Right hindlimb (tissue), 1 donor: ENCODE measurements around the gene NIF3L1.
A peak's percentile ranks its signal among the peaks of the same experiment; 100 is the strongest.

Source experiments
- DNase-seq: peaks from one replicate; pipeline ENCODE4 v3.0.0-alpha.2; 2018

NIF3L1 gene

GRCh38 chr2:200888704-200889625 lies at the start of gene NIF3L1, which contains the start of gene PPIL3:
TSS of gene NIF3L1 (plus strand) at chr2:200889371. CDS start at chr2:200891944, 2,573 bp downstream.
TSS of gene PPIL3 (minus strand) at chr2:200889077. CDS start at chr2:200887615, 1,462 bp downstream.
- peak; percentile 97 for DNase-seq

- no peak for DNase-seq
These were observed 49.7 kb upstream of the NIF3L1 start for GRCh38 chr2:200839513-200839912.

DNA sequence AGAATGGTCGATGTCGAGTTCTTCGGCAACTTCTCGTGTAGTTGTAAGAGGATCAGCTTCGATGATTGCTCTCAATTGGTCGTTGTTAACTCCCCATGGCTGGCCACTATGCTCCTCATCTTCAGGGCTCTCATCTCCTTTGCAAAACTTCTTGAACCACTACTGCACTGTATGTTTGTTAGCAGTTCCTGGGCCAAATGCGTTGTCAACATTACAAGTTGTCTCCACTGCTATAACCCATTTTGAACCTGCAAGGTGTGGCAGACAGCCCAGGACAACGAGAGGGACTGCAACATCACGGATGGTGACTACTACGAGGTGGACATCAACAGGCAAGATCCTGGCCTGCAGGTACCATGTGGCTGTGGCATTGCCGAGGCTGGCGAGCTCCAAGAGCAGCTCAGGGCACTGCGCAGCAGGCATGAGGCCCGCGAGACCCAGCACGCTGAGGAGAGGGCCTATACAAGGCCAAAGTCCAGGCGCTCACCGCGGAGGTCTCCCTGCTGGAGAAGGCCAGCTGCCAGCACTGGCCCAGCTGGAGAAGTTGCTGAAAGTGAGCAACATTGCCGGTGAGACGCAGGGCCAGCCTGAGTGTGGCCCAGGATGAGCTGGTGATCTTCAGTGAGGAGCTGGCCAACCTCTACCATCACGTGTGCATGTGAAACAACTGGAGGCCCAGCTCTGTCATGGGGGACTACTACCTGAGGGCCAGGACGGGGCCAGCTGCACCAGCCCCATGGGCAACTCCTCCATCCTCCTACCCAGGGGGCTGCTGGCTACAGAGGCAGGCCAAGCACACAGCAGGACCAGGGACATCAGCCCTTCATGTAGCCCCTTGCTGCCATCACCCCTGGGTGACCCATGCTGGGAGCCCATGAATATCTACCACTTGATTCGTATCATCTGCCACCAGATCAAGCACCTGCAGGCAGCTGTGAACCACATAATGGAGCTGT lies 44.9 kb upstream of the NIF3L1 start:
- no peak for DNase-seq

DNA sequence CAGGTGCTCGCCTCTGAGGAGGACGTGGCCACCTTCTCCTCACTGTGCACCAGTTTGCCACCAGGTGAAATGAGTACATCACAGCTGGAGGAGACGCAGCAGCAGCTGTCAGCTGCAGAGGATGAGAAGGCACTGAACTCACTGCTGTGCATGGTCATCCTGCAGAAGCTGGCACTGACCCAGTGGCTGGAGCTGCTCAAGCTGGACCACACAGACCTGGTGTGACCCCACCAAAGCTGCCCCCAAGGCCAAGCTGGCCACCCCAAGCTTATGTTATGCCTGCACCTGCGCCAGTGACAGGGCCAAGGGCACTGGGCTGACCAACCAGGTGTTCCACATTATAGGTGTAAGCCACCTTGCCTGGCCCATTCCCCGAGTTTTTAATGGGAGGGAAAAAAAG lies 44.0 kb upstream of the NIF3L1 start:
- no peak for DNase-seq

DNA sequence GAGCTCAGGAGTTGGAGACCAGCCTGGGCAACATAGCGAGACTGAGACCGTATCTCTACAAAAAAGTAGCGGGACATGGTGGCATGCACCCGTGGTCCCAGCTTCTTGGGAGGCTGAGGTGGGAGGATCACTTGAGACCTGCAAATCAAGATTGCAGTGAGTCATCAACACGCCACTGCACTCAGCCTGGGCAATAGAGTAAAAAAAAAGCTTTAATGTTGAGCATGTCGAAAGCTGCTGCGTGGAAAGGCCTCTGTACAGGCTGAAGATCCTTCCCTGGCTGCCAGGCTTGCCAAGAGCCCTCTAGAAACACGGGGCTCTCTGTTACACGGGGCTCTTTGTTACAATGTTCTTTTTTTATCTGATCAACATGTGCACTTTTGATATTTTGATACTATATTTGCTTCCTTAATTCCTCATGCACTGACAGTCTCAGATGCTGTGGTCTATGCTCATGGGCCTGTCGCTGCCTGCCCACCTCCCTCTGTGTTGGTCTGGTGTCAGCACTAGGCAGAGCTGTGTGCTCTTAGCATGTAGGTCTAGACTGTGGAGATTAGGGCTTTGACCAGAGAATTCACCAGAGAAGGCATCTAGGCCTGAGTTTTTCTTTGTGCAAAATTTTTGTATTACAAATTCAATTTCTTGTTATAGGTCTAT lies 43.4 kb upstream of the NIF3L1 start:
- no peak for DNase-seq

- DNase-seq = no peak
These were observed 41.9 kb upstream of the NIF3L1 start for GRCh38 chr2:200847269-200847668.

DNA sequence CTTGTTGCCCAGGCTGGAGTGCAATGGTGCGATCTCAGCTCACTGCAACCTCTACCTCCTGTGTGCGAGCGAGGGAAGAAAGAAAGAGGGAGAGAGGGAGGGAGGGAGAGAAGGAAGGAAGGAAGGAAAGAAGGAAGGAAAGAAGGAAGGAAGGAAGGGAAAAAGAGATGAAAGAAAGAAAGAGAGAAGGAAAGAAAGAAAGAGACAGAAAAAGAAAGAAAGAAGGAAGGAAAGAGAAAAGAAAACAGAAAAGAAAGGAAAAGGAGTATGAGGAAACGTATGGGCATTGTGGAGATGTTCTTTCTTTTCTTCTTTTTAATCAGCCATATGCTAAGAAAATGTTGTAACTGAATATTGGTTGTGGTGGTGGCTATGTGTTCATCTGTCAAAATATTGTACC lies 41.2 kb upstream of the NIF3L1 start:
- no peak for DNase-seq

GRCh38 chr2:200850512-200851256 lies 38.5 kb upstream of the NIF3L1 start:
- DNase-seq = no peak

DNA sequence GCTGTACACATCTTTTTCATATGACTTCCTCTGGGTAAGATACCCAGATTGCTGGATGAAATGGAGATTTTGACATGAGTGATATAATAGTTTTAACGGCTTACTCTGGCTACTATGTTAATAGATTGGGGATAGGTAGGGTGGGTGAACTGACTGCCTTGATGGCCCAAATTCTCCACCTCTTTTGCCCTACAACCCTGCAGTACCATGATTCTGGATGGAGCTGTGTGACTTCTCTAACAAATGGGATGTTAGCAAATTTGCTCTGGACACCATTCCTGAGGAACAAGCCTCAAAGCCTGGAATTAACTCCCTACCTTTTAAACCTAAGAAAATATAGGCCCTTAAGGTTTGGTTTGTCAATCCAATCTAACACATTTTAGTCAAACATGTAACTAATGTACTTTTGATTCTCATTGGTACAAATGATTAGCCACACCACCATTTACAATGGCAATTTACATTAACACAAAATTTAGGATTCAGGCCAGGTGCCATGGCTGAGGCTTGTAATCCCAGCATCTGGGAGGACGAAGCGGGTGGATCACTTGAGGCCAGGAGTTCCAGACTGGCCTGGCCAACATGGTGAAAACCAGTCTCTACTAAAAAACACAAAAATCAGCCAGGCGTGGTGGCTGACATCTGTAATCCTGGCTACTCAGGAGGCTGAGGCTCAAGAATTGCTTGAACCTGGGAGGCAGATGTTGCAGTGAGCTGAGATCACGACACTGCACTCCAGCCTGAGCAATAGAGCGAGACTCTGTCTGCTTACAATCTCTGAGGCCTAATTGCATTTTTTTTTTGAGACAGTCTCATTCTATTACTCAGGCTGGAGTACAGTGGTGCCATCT lies 37.5 kb upstream of the NIF3L1 start:
- DNase-seq = no peak

- DNase-seq = no peak
These were observed 36.6 kb upstream of the NIF3L1 start for GRCh38 chr2:200852605-200853004.

GRCh38 chr2:200856806-200857205 lies 32.4 kb upstream of the NIF3L1 start:
- DNase-seq = no peak

DNA sequence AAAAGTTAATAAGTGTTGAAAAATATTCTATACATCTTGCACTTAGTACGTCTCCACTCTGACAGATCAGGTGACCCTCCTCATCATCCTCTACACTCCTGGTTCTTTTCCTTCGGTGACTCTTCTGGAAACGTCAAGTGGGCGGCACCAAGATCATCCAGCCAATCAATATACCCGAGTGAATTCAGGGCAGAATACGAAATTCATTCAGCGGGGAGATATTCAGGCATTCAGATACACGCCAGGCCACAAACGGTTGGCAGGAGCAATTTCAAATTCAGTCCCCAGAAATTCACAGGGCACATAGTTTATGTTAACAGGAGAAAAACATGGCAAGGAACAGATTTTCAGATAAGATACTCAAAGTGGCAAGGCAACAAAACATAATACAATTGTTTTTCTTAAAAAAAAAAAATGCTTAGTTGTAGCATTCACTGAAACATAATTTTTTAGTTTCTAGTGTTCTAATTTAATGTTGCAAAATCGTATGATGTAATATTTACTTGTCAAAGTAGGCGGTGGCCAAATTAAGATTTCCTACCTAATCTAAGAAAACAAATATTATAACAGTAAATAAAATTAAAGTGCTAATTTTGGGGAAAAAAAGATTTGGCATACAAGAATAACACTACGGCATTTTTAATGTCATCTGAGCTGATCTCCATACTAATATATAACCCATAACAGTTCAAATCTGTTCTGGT lies 28.9 kb upstream of the NIF3L1 start:
- no peak for DNase-seq

- no peak for DNase-seq
These were observed 27.5 kb upstream of the NIF3L1 start for GRCh38 chr2:200861617-200862155.

DNA sequence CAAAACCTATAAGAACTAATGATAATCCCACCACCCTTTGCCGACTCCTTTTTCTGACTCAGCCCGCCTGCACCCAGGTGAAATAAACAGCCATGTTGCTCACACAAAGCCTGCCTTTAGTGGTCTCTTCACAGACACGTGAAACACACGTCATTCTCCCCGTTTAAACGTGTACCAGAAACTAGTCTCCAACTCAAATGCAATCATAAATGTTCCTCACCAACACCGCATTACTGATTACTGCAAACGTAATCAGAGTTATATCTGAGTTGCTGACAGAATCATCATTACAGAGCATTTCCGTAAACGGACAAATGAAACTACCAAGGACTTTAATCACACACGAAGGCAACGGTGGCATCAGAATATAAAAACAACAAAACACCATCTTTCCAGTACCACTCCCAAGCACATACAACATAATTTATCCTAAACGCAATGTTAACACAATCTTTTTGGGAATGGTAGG lies 26.6 kb upstream of the NIF3L1 start:
- peak; percentile 34 for DNase-seq

- DNase-seq = no peak
These were observed 25.4 kb upstream of the NIF3L1 start for GRCh38 chr2:200863782-200864175.

GRCh38 chr2:200864176-200865034 lies 24.8 kb upstream of the NIF3L1 start, which contains the start of gene CLK1:
TSS of gene CLK1 (minus strand) at chr2:200864658. CDS start at chr2:200861862, 2,796 bp downstream.
- DNase-seq = peak; percentile 98

GRCh38 chr2:200869014-200869413 lies 20.2 kb upstream of the NIF3L1 start:
- DNase-seq = no peak

DNA sequence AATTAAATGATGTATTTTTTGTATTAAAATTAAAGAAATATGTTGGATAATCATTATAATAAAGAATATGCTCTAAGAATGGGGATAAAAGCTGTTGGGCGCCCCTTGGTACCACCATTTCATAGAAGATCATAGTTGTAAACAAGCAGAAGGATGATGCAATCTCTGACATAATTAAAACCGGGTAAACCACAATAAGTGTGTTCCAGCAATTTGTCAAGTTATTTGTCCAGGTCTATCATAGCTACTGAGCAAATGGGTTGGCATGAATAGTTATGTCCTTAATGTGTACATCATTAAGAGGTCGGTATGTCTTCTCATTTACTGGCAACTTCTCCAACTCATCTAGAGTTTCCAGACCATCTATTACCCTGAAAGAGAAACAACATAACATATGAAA lies 18.0 kb upstream of the NIF3L1 start:
- no peak for DNase-seq

- DNase-seq = no peak
These were observed 15.6 kb upstream of the NIF3L1 start for GRCh38 chr2:200873560-200873959.
